GM12891 (cell line): ENCODE data around the gene PKNOX2.

ENCODE experiments used
- PAX5 ChIP-seq: IDR thresholded peaks from 2 replicates; pipeline ENCODE4 v1.6.1; 2011; ENCODE audit warnings: low read length, moderate library complexity, mild to moderate bottlenecking; ENCODE audit not compliant: insufficient read depth, severe bottlenecking
- POLR2A ChIP-seq: IDR thresholded peaks from 2 replicates; pipeline ENCODE4 v1.6.1; 2011; ENCODE audit warnings: low read depth, low read length, control low read depth
- POLR2AphosphoS5 ChIP-seq: IDR thresholded peaks from 2 replicates; pipeline ENCODE4 v1.6.1; 2011; ENCODE audit warnings: low read depth, low read length, control low read depth
- POU2F2 ChIP-seq: IDR thresholded peaks from 2 replicates; pipeline ENCODE4 v1.6.1; 2011; ENCODE audit warnings: low read depth, mild to moderate bottlenecking, control low read depth, low read length, moderate library complexity
- SPI1 ChIP-seq: IDR thresholded peaks from 2 replicates; pipeline ENCODE4 v1.6.1; 2011; ENCODE audit warnings: low read depth, low read length, control low read depth
- TAF1 ChIP-seq: IDR thresholded peaks from 2 replicates; pipeline ENCODE4 v1.6.1; 2011; ENCODE audit warnings: low read depth, low read length, control low read depth

DNA sequence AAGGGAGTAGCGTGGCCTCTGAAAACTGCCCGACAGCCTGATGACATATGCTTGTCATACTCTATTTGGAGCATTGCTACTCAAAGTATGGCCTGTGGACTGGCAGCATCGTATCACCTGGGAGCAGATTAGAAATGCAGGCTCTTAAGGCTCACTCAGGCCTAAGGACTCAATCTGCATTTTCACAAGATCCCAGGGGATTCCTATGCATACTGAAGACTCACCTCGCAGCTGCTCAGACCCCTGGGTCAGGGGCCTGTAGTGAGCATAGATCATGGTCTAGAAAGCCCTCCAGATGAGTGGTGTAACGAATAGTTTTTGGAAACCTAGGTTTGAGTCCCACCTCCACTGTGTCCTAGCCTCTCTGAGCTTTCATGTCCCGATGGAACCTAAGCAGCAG lies 205.3 kb downstream of the PKNOX2 start:
- no peak for TF ChIP-seq TAF1
- no peak for TF ChIP-seq POLR2A
- TF ChIP-seq POLR2AphosphoS5, result no peak
- TF ChIP-seq SPI1, result no peak
- TF ChIP-seq POU2F2, result no peak
- TF ChIP-seq PAX5, result no peak
